Muscle of leg (tissue), 11 donors: ENCODE measurements around the gene COL16A1. TPM values are rescaled to one million over a fixed set of nuclear protein-coding genes. Genes with fewer than 3 reads are reported as not detected.

Experiments used
- DNase-seq: peaks from one replicate; pipeline ENCODE4 v3.0.0; 2013
- H3K27ac ChIP-seq: one replicate; pipeline ENCODE4 v1.5.1; 2013; ENCODE audit warnings: mild to moderate bottlenecking, low read length, control low read depth
- H3K27me3 ChIP-seq: one replicate; pipeline ENCODE4 v1.6.1; 2013; ENCODE audit warnings: low read length; ENCODE audit not compliant: control insufficient read depth, insufficient read depth
- H3K36me3 ChIP-seq: one replicate; pipeline ENCODE4 v1.6.1; 2013; ENCODE audit warnings: low read length; ENCODE audit not compliant: control insufficient read depth, insufficient read depth
- H3K4me1 ChIP-seq: one replicate; pipeline ENCODE4 v1.6.1; 2013; ENCODE audit warnings: low read length; ENCODE audit not compliant: control insufficient read depth, insufficient read depth
- H3K4me3 ChIP-seq: one replicate; pipeline ENCODE4 v1.5.1; 2013; ENCODE audit warnings: low read length, control low read depth
- H3K9me3 ChIP-seq: replicated peaks from 2 replicates; pipeline ENCODE4 v1.6.1; 2013; ENCODE audit warnings: low read depth, low read length; ENCODE audit not compliant: control insufficient read depth
- WGBS: methylation state at CpG from one replicate; pipeline ENCODE4 v1.1.5; 2013; ENCODE audit warnings: missing lambda C conversion rate; ENCODE audit not compliant: insufficient coverage; 5-methylcytosine and 5-hydroxymethylcytosine counted together
- polyA plus RNA-seq, 8 donors: library from polyadenylated mRNA; unstranded; fragments of 120-200 nt; gene quantifications; one replicate each; pipeline versions ENCODE4 v1.2.1 to v1.2.3, GENCODE V29; 2013; ENCODE audit warnings: inconsistent platforms in 1 of 8, low replicate concordance in 1 of 8; ENCODE audit not compliant: insufficient read length in 8 of 8, insufficient read depth in 1 of 8
- total RNA-seq: library from RNA; stranded (reverse); fragments of 120-200 nt; gene quantifications from one replicate; pipeline ENCODE4 v1.2.4, GENCODE V29; 2013

COL16A1 gene
- total and polyA plus RNA-seq, 9 donors = 96.2 to 245 (median 136) TPM

- 71% methylated on average over 1 of the region's 5 CpGs for WGBS
- H3K27ac ChIP-seq = no peak overlapping the region
- DNase-seq = no peak
Observed at GRCh38 chr1:31607360-31607759, 96.5 kb downstream of the COL16A1 start.

DNA sequence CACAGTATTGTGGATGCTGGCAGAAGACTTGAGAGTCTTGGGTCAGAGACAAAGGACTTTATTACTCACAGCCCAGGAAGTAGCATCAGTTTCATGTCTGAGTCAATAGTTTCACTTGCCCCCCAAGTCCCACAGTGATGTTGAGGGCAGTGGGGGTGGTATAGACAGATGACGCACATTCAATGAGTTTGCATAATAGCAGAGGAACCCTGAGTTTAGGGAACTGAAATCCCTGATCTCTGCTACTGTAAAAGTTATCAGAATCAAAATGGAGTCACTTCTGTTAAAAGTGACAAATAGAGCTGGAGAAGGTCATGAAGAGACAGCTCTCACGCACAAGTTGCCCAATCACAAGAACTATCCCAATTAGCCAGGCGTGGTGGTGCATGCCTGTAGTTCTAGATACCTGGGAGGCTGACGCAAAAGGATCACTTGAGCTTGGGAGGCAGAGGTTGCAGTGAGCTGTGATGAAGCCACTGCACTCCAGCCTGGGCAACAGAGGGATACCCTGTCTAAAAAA lies 97.8 kb downstream of the COL16A1 start:
- no peak for DNase-seq
- no peak overlapping the region for H3K4me3 ChIP-seq
- H3K9me3 ChIP-seq = no peaks in the 10 kb centered on the region
- H3K36me3 ChIP-seq = no peaks in the 10 kb centered on the region
- no peaks in the 10 kb centered on the region for H3K27me3 ChIP-seq
- H3K27ac ChIP-seq = no peak overlapping the region
- WGBS = no CpG with 5 or more reads among the region's 4 CpGs
- H3K4me1 ChIP-seq = no peaks in the 10 kb centered on the region

More at GRCh38 chr1:31607360-31607759, 96.5 kb downstream of the COL16A1 start:
- no peaks in the 10 kb centered on the region for H3K9me3 ChIP-seq
- H3K4me3 ChIP-seq = no peak overlapping the region
- no peaks in the 10 kb centered on the region for H3K27me3 ChIP-seq
- H3K4me1 ChIP-seq = no peaks in the 10 kb centered on the region
- no peaks in the 10 kb centered on the region for H3K36me3 ChIP-seq

Other genes with a start within 250 kb of the COL16A1 start
- gene TINAGL1, start 127.5 kb downstream of the COL16A1 start, total RNA-seq = 31.8 TPM
- gene TINAGL1, start 127.5 kb downstream of the COL16A1 start, polyA plus RNA-seq = 10 to 100 TPM; 19.3 to 31.0 (median 24.9) TPM
- gene HCRTR1, start 86.3 kb downstream of the COL16A1 start, total RNA-seq = 0.04 TPM
- gene HCRTR1, start 86.3 kb downstream of the COL16A1 start, polyA plus RNA-seq = under 1 TPM; 0.11 to 0.37 (median 0.21) TPM
- 34.2 TPM for gene PEF1, start 59.1 kb downstream of the COL16A1 start, total RNA-seq
- 10 to 100 TPM; 38.5 to 46.6 (median 42.4) TPM for gene PEF1, start 59.1 kb downstream of the COL16A1 start, polyA plus RNA-seq
- 12.5 TPM for gene ADGRB2, start 60.3 kb upstream of the COL16A1 start, total RNA-seq
- gene ADGRB2, start 60.3 kb upstream of the COL16A1 start, polyA plus RNA-seq = 10 to 100 TPM; 14.9 to 21.7 (median 20.0) TPM
- gene SPOCD1, start 112.0 kb upstream of the COL16A1 start, total RNA-seq = 0.13 TPM
- gene SPOCD1, start 112.0 kb upstream of the COL16A1 start, polyA plus RNA-seq = under 1 TPM; 0.25 to 0.75 (median 0.55) TPM
- gene PTP4A2, start 234.4 kb upstream of the COL16A1 start, total RNA-seq = 260 TPM
- gene PTP4A2, start 234.4 kb upstream of the COL16A1 start, polyA plus RNA-seq = 100 to 1,000 TPM; 147 to 234 (median 202) TPM